AG20443 (cell line): ENCODE measurements around the gene NEK11.

Source experiments
- DNase-seq: peaks from one replicate; pipeline ENCODE4 v3.0.0; 2012; ENCODE audit warnings: low spot score, mixed read lengths

Gene NEK11

DNA sequence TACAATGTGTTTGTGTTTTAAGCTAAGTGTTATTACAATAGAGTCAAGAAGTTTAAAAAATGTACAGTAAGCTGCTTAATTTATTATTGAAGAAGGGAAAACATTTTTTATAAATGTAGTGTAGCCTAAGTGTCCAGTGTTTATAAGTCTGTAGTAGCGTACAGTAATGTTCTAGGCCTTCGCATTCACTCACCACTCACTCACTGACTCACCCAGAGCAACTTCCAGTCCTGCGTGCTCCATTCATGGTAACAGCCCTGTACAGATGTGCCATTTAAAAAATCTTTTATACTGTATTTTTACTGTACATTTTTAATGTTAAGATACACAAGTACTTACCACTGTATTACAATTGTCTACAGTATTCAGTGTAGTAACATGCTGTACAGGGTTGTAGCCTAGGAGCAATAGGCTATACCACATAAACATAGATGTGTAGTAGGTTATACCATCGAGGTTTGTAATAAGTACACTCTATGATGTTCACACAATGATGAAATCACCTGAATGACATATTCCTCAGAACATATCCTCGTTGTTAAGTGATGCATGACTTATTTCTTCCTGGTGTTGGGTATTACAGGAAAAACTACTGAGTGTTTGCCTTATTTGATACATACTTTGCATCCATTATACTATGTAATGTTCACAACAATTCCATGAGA lies 198.3 kb downstream of the NEK11 start:
- no peak for DNase-seq

DNA sequence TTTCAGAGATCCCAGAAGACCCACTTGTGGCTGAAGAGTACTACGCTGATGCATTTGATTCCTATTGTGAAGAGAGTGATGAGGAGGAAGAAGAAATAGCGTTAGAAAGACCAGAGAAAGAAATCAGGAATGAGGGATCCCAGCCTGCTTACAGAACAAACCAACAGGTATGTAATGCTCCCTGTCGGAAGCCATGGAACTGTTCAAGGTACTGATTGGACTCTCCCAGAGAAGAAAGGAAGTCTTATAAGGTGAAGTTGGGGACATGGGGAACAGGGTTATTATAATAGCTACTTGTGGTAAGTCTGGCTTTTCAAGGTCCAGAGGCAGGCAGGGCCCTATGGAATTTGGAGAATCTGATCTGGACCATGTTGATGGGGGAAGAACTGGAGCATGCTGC lies 201.8 kb downstream of the NEK11 start:
- no peak for DNase-seq

DNA sequence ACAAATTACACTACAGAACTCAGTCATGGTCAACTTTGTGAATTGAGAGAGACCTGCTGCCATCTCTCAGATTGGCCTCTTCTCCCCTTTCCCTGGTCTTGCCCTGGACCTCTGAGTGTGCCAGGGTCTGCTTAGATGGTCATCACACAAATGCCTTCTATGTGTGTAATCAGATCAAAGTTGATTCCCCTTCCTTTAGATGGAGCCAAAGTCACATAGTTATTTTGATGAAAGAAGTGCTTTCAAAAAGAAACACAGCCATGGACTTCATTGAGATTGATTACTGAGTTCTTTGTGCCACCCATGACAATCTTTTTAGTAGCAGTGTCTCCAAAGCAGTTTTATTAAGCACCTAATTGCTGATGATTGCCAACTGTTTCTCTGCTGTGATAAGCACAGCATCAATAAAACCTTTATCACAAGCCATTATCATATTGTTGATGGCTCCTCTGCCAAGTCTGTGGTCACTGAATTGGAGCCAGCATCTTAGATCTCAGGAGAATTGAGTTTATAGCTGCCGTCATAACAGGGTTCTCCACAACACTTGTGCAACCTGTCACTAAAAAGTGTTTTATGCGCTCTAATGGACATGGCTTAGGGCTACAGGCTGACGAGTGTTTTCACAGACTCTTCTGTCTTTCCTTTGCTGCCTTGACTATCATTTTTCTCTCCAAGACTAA lies 205.2 kb downstream of the NEK11 start:
- no peak for DNase-seq

DNA sequence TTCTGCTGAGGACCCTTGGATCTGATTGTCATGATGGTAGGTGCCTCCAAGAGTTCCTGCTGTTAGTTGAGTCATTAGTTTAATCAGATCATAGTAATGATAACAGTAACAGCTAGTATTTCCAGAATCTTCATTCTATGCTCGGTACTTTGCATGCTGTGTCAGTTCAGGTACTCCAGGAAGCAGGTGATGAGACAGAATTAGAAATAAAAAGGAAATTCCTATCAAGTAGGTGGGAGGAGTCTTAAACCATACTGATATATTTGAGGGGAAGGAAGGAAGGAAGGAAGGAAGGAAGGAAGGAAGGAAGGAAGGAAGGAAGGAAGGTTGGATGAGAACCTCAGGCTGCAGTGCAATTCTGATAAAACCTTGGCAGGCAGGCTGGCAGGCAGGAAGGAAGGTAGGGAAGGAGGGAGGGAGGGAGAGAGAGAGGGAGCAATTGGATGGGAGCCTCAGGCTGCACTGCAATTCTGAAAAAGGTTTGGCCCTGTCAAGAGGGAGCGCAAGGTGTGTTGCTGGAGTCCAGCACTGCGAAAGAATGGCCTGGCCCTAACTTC lies 206.1 kb downstream of the NEK11 start:
- no peak for DNase-seq

DNA sequence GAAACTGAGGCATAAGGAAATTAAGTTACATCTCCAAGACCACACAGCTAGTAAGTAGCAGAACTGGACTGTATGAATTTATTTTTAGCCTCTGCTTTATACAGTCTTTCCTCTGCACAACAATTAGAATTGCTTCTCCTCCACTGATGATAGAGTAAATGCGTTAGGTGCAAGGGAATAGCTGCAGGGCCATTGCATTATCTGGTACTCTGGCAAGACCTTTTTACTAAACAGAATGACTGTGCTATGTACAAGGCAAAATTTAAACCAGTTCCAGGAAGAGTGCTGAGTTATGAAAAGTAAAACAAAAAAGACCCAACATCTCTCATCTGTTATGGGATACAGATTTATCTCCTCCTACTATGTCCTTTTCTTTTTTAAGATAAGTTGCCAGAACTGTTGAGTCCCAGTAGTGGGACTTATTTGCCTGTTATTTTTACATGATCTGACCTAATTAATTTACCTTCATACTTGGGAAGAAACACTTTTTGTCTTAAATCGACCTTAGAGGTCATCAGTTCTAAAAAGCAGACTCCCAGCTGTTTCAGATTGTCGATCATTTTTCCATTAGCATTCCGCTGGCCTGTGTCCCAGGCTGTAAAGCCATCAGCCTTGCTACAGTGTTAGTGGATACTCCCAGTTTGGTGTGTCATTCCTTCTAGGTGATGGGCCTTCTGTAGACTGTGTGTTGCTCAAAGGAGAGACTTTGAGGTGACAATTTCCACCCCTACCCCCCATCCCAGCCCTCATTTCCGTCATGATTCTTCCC lies 207.4 kb downstream of the NEK11 start:
- DNase-seq: peak; percentile 33

DNA sequence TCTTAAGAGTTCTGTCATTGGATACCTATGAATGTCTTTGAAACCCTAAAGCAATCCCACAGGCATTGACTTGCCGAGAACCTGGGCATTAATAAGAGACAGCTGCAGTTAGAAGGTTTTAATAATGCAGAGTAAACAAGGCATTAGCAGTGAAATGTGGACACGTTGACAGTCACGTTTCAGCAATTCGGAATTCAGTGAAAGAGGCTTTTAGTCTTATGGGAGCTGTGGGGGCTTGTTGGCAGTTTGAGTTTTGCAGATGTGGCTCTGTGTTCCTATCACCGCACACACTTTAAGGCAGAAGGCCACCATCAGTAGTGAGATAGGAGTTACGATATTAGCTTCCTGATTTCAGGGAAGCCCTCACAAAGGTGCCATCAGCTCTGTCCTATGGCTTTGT lies 209.7 kb downstream of the NEK11 start:
- DNase-seq: no peak

DNA sequence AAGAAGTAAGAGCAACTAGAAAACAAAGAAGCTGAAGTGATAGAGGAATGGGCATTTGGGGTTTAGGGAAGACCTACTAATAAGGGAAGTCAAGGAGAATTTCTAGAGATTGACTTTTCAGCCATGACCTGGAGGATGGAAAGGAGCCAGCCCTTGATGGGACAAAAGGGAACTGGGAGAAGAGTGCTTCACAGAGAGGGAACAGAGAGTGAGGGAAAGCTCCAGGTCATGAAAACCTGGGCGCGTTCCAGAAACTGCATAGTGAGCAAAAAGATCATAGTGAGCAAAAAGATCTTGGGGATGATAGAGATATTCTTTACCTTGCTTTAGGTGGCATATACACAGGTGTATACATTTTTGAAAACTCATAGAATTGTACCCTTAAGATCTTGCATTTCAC lies 211.8 kb downstream of the NEK11 start:
- no peak for DNase-seq

DNA sequence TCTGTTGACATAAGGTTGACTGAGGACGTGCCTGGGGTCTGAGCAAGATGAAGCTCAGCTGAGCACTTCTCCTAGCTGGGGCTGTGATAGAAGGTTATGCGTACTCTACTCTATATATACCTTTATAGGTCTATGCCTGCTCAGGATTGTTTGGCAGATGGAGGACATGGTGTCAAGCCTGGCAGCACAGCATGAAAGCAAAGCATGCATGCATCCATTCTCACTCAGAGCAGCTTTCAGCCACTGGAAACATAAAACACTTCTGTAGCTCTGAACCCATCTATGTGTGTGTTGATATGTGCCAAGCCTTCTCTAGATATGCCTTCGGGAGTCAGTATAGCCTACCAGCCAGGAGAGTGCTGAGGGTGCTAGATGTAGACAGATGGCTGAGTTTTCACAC lies 212.6 kb downstream of the NEK11 start:
- no peak for DNase-seq

DNA sequence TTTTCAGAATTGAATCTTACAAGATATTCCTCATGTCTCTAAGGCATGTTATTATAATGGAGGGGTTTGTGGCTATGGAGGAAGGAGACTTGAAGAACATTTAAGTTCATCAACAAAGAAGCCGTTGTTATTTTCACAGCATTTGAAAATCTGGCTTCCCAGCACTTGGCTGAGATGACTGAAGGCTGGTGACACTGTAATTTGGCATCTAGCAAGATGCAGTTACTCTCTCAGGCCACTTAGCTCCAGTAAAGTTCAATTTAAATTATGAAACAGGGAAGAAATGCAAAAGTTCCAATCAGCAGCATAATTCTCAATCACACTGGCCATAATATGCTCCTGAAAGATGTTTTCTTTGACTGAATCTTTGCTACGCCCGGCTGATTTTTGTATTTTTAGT lies 215.5 kb downstream of the NEK11 start:
- peak; percentile 13 for DNase-seq

DNA sequence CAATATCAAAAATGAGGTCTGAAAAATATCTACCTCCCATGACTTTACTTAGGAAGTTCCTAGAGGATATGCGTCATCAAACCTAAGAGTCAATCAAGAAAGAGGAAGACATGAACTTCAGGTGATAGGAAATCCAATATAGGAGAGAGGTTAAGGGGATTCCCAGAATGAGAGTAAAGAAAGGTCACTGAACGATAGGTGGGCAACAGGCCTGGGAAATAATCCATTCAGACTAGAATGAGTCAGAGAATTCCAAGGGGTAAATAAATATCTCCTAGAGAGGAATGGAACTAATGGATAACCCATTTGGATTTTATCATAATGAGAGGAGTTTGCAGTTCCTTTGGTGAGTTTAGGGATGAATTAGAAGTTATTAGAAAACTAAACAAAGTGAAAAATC lies 223.8 kb downstream of the NEK11 start:
- no peak for DNase-seq

DNA sequence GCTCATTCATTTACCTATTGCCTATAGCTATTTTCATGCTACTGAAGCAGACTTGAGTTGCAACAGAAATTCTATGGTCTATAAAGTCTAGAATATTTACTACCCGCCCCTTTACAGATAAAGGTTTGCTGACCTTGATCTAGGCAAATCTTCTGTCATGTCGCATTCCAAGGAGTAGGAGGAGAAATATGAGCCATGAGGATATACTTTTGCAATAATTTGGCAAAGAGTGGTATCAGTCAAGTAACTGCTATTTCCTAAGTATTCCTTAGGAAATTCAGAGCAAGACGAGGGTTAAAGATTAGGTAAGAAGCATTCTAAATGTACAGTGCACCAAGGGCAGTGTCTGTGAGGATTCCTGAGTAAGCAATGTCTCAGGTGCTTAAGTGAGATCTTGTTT lies 233.8 kb downstream of the NEK11 start:
- DNase-seq: no peak

DNA sequence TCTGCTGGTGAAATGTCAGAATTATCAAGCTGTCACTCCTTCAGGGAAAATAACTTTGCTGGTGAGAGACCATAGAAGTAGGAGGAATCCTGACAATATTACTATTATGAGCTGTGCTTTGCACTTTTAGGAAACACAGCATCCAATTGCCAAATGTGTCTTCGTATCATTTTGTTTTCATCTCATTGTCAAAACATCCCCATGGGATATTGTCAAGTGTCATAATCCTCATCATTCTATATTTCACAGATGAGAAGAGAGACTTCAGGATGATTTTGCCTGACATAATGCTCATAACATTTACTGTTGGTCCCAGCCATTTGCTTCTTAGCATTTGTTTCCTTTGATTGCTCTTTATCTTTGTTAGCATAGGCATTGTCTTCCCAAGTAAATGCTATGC lies 234.4 kb downstream of the NEK11 start:
- no peak for DNase-seq

DNA sequence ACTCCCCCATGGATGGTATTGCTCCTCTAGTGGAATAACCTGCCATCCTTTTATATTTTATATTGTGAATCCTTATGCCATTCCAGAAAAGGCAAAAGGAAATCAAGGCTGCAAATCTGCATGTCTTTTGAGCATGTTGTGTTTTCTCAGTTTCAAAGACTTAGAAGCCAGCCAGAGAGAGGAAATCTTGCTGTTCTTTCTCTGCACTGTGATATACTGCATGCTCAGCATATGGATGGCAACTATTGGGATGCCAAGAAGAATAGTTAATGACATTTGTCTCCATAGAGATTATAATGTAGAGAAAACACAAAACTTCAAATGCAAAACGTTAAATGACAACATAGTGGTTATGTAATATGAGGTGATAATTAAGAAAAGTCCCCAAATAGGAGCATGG lies 248.9 kb downstream of the NEK11 start:
- DNase-seq: no peak

DNA sequence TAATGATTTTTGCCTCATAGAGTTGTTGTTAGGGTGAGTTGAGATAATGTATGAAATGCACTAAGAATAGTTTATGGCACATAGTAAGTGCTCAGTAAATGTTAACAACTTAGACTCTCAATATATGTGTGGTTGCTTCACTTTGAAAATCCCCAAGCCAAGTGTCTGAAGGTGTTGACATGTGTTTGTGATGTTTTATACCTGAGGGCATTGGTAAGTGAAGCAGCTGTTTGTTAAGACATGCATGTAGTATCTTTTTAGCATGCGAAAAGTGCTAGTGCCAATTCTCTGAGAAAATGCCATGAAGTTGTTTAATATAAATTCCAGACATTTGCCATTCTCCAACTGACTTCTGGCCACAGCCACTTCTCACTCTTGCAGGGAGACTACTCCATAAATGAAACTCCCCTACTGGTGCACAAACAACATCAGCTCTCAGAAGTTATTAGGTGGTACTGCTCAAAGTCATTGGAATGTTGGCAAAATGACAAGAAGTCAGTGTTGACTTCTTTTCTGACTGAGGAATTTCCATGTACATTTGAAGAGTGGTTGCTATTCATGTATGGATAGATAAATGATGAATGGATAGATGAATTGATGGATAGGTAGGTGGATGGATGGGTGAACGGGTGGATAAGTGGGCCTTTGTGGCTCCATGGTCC lies 251.3 kb downstream of the NEK11 start:
- DNase-seq: no peak

DNA sequence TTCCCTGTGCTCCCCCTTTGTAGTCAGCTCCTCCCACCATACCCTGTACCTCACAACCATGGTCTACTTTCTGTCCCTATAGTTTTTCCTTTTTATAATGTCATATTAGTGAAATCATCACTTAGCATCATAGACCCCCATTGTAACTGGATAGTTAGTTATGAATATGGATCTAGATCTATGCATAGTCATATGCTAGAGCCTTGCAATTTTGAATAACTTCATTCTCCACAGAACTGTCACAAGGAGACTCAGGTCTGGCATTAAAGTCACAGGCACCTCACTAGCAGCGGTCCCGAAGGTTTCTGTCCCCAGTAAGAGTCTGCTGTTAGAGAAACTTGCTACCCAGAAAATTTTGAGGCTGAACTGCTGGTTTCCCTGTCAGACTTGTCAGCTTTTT lies 252.9 kb downstream of the NEK11 start:
- no peak for DNase-seq

DNA sequence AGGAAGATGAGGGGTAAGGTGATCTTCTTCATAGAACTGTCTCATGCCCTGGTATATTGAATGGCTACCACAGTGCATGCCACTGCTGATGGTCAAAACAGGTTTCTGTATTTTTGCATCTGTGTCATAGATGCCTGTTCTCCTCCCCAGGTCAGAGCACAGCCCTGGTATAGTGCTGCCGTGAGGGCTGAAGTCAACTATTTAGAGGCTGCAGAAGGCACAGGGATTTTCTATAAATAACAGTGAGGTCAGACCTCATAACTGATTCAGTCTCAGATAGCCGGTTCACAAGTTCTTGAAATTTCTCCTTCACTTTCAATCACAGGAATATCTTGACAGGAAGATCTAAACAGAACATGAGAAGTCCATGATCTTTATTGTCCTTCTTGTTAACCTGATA lies 255.7 kb downstream of the NEK11 start:
- DNase-seq: no peak

DNA sequence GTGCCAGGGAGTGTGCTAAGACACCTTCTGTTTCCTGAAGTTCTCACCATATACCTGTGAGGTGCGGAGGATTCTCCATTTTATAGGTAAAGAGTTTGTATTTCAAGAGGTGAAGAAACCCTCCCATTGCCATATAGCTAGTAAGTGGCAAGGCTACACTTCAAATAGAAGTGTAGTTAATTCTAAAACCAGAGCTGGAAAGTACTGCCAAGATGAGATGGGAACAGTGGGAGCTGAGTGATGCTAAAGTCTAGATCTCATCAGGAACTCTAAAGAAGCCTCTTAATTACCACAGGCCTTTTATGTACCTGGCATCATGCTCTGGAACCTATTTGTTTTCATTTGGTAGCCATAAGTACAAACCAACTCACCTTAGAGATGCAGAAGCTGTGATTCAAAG lies 256.3 kb downstream of the NEK11 start:
- no peak for DNase-seq

DNA sequence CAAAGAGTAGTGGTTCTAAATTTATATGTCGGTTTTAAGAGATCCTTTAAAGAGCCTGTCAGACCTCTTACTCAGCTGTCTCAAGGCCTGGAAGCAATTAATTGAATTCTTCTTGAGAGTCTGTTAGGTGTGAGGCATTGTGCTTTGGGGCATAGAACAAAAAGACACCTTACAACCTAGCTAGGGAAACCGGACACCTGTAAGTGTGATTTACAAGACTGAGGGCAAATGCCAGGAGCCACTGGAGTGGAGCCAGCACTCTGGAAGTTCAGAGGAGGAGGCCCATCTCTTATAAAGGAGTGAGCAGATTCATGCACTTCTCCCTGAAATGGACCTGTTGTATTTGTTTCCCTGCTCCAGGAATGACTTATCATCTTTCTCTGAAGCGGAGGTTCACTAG lies 257.2 kb downstream of the NEK11 start:
- DNase-seq: no peak

DNA sequence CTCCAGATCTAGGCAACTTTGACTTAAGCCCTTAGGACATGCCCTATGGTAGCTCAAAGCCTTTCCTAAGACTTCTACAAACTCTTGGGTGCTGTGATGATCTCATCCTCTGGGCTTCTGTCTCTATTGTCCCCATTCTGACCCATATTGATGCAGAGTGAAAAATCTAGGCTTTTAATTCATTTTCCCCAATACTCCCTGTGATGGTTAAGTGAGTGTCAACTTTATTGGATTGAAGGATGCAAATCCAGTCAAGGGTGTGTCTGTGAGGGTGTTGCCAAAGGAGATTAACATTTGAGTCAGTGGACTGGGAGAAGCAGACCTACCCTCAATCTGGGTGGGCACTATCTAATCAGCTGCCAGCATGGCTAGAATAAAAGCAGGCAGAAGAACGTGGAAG lies 257.6 kb downstream of the NEK11 start:
- no peak for DNase-seq

DNA sequence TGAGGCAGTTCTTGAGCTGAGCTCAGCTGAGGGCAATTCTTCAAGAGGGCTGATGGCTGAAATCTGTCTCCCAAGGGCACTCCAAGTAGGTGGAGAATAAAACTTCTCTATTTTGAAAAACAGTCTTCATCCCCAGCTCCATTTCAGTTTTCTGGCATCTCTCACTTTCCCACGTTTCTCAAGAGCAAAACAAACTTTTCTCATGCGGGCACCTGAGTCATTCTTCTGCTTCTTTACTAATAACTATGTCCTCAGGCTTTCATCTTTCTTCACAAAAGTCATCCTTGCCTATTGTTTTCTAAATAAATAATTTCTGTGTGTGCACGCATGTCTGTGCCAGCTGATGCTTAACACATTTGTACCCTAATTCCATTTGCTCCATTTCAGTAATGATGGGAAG lies 258.8 kb downstream of the NEK11 start:
- DNase-seq: no peak

DNA sequence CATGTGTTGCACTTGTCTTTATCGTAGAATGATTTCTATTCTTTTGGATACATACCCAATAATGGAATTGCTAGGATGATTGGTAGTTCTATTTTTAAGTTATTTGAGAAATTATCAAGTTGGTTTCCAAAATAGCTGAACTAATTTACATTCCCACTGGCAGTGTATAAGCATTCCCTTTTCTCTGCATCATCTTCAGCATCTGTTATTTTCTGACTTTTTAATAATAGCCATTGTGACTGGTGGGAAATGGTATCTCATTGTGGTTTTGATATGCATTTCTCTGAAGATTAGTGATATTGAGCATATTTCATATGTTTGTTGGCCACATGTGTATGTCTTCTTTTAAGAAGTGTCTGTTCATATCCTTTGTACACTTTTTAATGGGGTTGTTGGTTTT lies 273.2 kb downstream of the NEK11 start:
- no peak for DNase-seq

DNA sequence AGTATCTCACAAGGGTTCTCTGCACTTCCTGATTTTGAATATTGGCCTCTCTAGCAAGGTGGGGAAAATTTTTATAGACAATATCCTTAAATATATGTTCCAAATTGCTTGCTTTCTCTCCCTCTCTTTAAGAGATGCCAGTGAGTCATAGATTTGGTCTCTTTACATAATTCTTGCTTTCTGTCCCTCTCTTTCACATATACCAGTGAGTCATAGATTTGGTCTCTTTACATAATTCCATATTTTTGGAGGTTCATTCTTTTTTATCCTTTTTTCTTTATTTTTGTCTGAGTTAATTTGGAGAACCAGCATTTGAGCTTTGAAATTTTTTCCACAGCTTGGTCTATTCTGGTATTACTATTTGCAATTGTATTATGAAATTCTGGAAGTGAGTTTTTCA lies 277.2 kb downstream of the NEK11 start:
- DNase-seq: no peak

DNA sequence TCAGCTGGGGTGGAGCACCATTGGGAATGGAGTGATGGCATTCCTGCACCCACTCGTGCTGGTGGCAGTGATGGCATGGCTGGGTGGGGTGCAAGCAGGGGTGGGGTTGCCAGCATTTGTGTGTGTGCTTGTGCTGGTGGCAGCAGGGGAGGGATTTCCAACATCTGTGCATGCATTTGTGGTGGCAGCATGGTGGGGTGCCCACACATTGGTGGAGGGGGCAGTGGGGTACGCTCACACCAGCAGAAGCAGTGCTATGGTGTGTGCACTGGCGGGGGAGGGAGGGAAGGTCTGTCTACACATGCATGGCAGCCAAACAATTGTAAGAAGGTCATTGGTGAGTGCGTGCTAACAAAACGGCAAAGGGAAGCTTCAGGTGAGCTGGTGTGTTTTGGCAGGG lies 278.2 kb downstream of the NEK11 start:
- no peak for DNase-seq
